ENCODE results near the gene XAB2.

DNA sequence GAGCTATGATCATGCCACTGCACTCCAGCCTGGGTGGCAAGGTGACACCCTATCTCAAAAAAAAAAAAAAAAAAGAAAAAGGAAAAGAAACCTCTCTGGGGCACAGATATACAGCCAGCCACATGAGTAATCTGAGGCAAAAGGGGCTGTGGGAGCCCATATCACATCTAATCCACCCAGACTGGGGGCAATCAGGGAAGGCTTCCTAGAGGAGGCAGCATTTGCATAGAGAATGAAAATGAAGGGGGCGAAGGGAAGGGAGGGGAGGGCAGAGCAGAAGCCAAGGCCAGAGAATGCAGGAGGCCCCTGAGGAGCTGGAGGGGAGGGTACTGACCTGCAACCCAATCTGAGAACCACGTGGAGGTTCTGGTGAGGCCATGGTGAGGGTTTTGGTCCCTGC lies 20.8 kb upstream of the XAB2 start:
- TF ChIP-seq EZH2 (IDR thresholded peaks at IDR 0.05; ENCODE audit: insufficient read depth, poor library complexity, severe bottlenecking) (no peak), EZH2phosphoT487 (IDR thresholded peaks at IDR 0.05; ENCODE audit: insufficient read depth, low read depth) (no peak)
